ENCODE results near the gene GBE1. TPM values are rescaled to one million over a fixed set of nuclear protein-coding genes. Genes with fewer than 3 reads are reported as not detected.

The GBE1 gene
- total RNA-seq, 2 experiments from 2014 or later: 3.7 to 4.4 TPM

- intact Hi-C loops (cut with DNase I, micrococcal nuclease): no loop called here
- H3K4me1 ChIP-seq (ENCODE audit: insufficient read depth, low read length): no peaks in the 10 kb centered on the region
- Mint-ChIP-seq H3K27me3 (no peaks in the 10 kb centered on the region), H3K4me3 (no peak overlapping the region), H3K36me3 (ENCODE audit: low read depth) (no peaks in the 10 kb centered on the region), H3K4me1 (ENCODE audit: low read depth) (no peaks in the 10 kb centered on the region), H3K27ac (no peak overlapping the region), H3K9me3 (no peaks in the 10 kb centered on the region)
- no peak overlapping the region for H3K27ac ChIP-seq (ENCODE audit: low read depth in 1 of 2, low read length in 2 of 2)
- ChIA-PET CTCF (interaction anchor here (1.3 kb wide), 1 partner anchor 26 kb away, joined by 3 read pairs; no protein-coding TSS in a partner anchor), POLR2A (no interaction called here)
- H3K27me3 ChIP-seq (ENCODE audit: control insufficient read depth in 1 of 2, insufficient read depth in 2 of 2, low read length in 2 of 2): no peaks in the 10 kb centered on the region
- H3K36me3 ChIP-seq (ENCODE audit: insufficient read depth, low read length): no peaks in the 10 kb centered on the region
- no peak for TF ChIP-seq CTCF (IDR thresholded peaks at IDR 0.05)
- DNase-seq (peak in 1 of 14 experiments; percentile 6), ATAC-seq (ENCODE audit: poor library complexity) (no peak)
- no peak overlapping the region for H3K4me3 ChIP-seq (ENCODE audit: low read length)
- no peaks in the 10 kb centered on the region for H3K9me3 ChIP-seq (ENCODE audit: control insufficient read depth in 1 of 2, insufficient read depth in 1 of 2, low read length in 2 of 2)
Measured at GRCh38 chr3:81492040-81492439, 269.4 kb downstream of the GBE1 start.

DNA sequence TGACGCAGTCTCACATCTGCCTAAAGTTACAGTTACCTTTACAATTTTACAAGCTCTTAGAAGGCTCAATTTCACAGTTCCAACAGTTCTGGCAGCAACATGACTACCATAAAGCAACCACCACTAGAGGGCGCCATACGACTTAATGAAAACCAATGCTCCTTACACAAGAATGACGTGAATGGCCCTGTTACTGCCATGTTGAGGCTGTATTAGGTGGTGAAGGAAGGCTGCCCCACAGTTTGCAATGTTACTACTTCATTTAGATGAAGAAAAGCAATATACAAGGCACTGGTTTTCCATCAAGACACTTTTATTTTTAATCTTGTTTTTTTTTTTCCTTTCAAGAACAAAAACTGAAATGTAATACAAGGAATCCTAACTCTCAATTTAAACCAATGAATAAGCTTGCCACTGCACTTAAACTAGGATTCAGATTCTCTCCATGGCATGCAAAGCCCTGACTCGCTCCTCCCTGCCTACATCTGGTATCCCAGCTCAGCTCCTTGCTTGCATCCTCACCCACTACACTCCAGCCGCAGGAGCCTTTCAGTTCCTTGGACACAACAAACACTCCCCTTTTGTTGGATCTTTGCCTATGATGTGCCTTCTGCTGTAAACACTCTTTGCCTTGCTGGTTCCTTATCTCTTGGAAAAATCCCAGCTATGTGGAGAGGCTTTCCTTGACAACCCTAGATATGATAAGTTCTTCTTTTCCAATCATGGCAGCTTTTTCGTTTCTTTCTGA is 270.7 kb downstream of the GBE1 start:
- Mint-ChIP-seq H3K4me1 (ENCODE audit: low read depth) (no peaks in the 10 kb centered on the region), H3K4me3 (no peak overlapping the region), H3K27me3 (no peaks in the 10 kb centered on the region), H3K9me3 (no peaks in the 10 kb centered on the region), H3K36me3 (ENCODE audit: low read depth) (no peaks in the 10 kb centered on the region), H3K27ac (no peak overlapping the region)
- no peaks in the 10 kb centered on the region for H3K9me3 ChIP-seq (ENCODE audit: control insufficient read depth in 1 of 2, insufficient read depth in 1 of 2, low read length in 2 of 2)
- H3K4me3 ChIP-seq (ENCODE audit: low read length): no peak overlapping the region
- H3K4me1 ChIP-seq (ENCODE audit: insufficient read depth, low read length): no peaks in the 10 kb centered on the region
- peak; percentile 60 for ATAC-seq (ENCODE audit: poor library complexity)
- ChIA-PET CTCF (interaction anchor here (0.7 to 1.5 kb wide), 4 partner anchors 11 to 641 kb away, joined by 3 read pairs; no protein-coding TSS in a partner anchor), POLR2A (no interaction called here)
- peak; percentile 71 for TF ChIP-seq CTCF (IDR thresholded peaks at IDR 0.05)
- no peaks in the 10 kb centered on the region for H3K36me3 ChIP-seq (ENCODE audit: insufficient read depth, low read length)
- peak; percentile 21 to 82 (median 61) for DNase-seq
- no peaks in the 10 kb centered on the region for H3K27me3 ChIP-seq (ENCODE audit: control insufficient read depth in 1 of 2, insufficient read depth in 2 of 2, low read length in 2 of 2)
- H3K27ac ChIP-seq (ENCODE audit: low read depth in 1 of 2, low read length in 2 of 2): no peak overlapping the region
- intact Hi-C loops (cut with DNase I, micrococcal nuclease): loop anchor here in 1 of 2 experiments (2.0 kb wide), 1 partner anchor 642 kb away; no protein-coding TSS in a partner anchor

- Histone ChIP-seq H3K4me3 (ENCODE audit: low read length) (no peak overlapping the region), H3K27ac (ENCODE audit: low read depth in 1 of 2, low read length in 2 of 2) (no peak overlapping the region), H3K9me3 (ENCODE audit: control insufficient read depth in 1 of 2, insufficient read depth in 1 of 2, low read length in 2 of 2) (no peaks in the 10 kb centered on the region), H3K27me3 (ENCODE audit: control insufficient read depth in 1 of 2, insufficient read depth in 2 of 2, low read length in 2 of 2) (no peaks in the 10 kb centered on the region), H3K36me3 (ENCODE audit: insufficient read depth, low read length) (no peaks in the 10 kb centered on the region), H3K4me1 (ENCODE audit: insufficient read depth, low read length) (no peaks in the 10 kb centered on the region)
- Mint-ChIP-seq H3K4me3 (no peak overlapping the region), H3K27me3 (no peaks in the 10 kb centered on the region), H3K36me3 (ENCODE audit: low read depth) (no peaks in the 10 kb centered on the region), H3K4me1 (ENCODE audit: low read depth) (no peaks in the 10 kb centered on the region), H3K27ac (no peak overlapping the region), H3K9me3 (peaks cover 4% of the 10 kb centered on the region)
- ATAC-seq (ENCODE audit: poor library complexity) (no peak), DNase-seq (peak in 2 of 14 experiments; percentile 1 to 10)
- intact Hi-C loops (cut with DNase I, micrococcal nuclease): no loop called here
- ChIA-PET CTCF (no interaction called here), POLR2A (no interaction called here)
- no peak for TF ChIP-seq CTCF (IDR thresholded peaks at IDR 0.05)
Measured at GRCh38 chr3:81485444-81485865, 276.0 kb downstream of the GBE1 start.
